Astrocyte of the spinal cord (primary cell): Measurements from ENCODE around the gene S100A7.

ENCODE experiments used
- DNase-seq: peaks from one replicate; pipeline ENCODE4 v3.0.0; 2011; ENCODE audit warnings: low read depth, low spot score
- H3K4me3 ChIP-seq: 2 replicates; pipeline ENCODE4 v1.5.1; 2011; ENCODE audit warnings: low read depth, mild to moderate bottlenecking, low read length, moderate library complexity
- CTCF ChIP-seq: IDR thresholded peaks from 2 replicates; pipeline ENCODE4 v1.5.1; 2012; ENCODE audit warnings: low read depth, mild to moderate bottlenecking, low read length, inconsistent platforms
- in situ Hi-C: cut with HindIII; loops from 2 replicates; pipeline ENCODE4 v1.10.0; 2017; ENCODE audit warnings: low sequenced_read_pairs

Gene S100A7

GRCh38 chr1:153505576-153505975 lies 45.1 kb upstream of the S100A7 start:
- in situ Hi-C loops, result no loop called here
- H3K4me3 ChIP-seq, result no peak overlapping the region
- DNase-seq, result no peak
- TF ChIP-seq CTCF, result no peak

GRCh38 chr1:153503766-153504165 lies 43.3 kb upstream of the S100A7 start:
- in situ Hi-C loops, result no loop called here
- DNase-seq, result no peak
- no peak overlapping the region for H3K4me3 ChIP-seq
- TF ChIP-seq CTCF, result no peak

GRCh38 chr1:153498746-153499145 lies 38.3 kb upstream of the S100A7 start:
- DNase-seq, result no peak
- H3K4me3 ChIP-seq, result no peak overlapping the region
- in situ Hi-C loops, result loop anchor here (10.0 kb wide), 1 partner anchor 144 kb away; the partner anchor contains the start of gene S100A9
- TF ChIP-seq CTCF, result no peak

GRCh38 chr1:153495536-153495935 lies 35.1 kb upstream of the S100A7 start:
- no peak for DNase-seq
- no peak for TF ChIP-seq CTCF
- no peak overlapping the region for H3K4me3 ChIP-seq
- in situ Hi-C loops, result loop anchor here (10.0 kb wide), 1 partner anchor 141 kb away; the partner anchor contains the start of gene S100A9

GRCh38 chr1:153494976-153495535 lies 34.6 kb upstream of the S100A7 start:
- in situ Hi-C loops, result loop anchor here (10.0 kb wide), 1 partner anchor 140 kb away; the partner anchor contains the start of gene S100A9
- H3K4me3 ChIP-seq, result no peak overlapping the region
- peak; percentile 95 for TF ChIP-seq CTCF
- peak; percentile 59 for DNase-seq

- in situ Hi-C loops, result loop anchor here (10.0 kb wide), 1 partner anchor 139 kb away; the partner anchor contains the start of gene S100A9
- H3K4me3 ChIP-seq, result no peak overlapping the region
- TF ChIP-seq CTCF, result no peak
- DNase-seq, result no peak
These were observed 33.0 kb upstream of the S100A7 start for GRCh38 chr1:153493343-153493960.
